Measurements from ENCODE around the gene CDC5L.

Gene CDC5L

DNA sequence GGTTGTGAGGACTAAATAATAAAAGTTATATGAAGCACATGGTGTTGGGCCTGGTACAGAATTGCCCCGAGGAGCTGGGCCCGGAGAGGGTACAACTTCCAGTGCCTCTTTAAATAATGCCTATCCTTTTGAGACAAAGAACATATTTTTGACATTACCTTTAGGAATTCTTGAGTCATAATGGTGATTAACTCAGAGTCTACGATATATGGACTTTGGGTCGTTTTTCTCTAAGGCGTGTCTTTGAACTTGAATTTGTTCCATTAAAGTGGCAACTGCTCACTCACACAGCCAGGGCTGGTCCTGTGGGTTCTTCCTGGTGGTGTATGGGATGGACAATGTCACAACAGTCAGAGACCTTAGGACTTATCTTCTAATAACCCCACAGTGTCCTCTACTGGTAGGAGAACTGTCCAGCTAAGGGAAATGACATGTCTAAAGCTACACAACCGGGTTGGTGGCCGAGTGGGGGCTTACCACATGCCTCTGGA, 106.5 kb downstream of the CDC5L start:
- CTCF ChIA-PET, result interaction anchor here (0.9 to 1.4 kb wide), 2 partner anchors 18 to 24 kb away, joined by 4 to 8 read pairs; no protein-coding TSS in a partner anchor
- TF ChIP-seq, protein P1, sequence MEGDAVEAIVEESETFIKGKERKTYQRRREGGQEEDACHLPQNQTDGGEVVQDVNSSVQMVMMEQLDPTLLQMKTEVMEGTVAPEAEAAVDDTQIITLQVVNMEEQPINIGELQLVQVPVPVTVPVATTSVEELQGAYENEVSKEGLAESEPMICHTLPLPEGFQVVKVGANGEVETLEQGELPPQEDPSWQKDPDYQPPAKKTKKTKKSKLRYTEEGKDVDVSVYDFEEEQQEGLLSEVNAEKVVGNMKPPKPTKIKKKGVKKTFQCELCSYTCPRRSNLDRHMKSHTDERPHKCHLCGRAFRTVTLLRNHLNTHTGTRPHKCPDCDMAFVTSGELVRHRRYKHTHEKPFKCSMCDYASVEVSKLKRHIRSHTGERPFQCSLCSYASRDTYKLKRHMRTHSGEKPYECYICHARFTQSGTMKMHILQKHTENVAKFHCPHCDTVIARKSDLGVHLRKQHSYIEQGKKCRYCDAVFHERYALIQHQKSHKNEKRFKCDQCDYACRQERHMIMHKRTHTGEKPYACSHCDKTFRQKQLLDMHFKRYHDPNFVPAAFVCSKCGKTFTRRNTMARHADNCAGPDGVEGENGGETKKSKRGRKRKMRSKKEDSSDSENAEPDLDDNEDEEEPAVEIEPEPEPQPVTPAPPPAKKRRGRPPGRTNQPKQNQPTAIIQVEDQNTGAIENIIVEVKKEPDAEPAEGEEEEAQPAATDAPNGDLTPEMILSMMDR (conservative IDR thresholded peaks at IDR 0.05; ENCODE audit: low read depth), result no peak; the same call in 1 of the 2 replicates
- DNase-seq (ENCODE audit: low spot score), result peak; percentile 78
- peak overlapping the region; percentile 31; the same call in 1 of the 2 replicates for H3K27ac ChIP-seq
- POLR2A ChIA-PET (ENCODE audit: low non-redundant PET), result no interaction called here

- POLR2A ChIA-PET (ENCODE audit: low non-redundant PET), result no interaction called here
- DNase-seq (ENCODE audit: low spot score), result no peak
- H3K27ac ChIP-seq, result no peak overlapping the region
- TF ChIP-seq, protein P1 (conservative IDR thresholded peaks at IDR 0.05; ENCODE audit: low read depth), result no peak
- CTCF ChIA-PET, result interaction anchor here (0.6 to 1.4 kb wide), 2 partner anchors 19 to 704 kb away, joined by 3 to 8 read pairs; no protein-coding TSS in a partner anchor
Observed at GRCh38 chr6:44495036-44495901, 107.8 kb downstream of the CDC5L start.

- ChIA-PET CTCF (no interaction called here), POLR2A (ENCODE audit: low non-redundant PET) (no interaction called here)
- no peak for DNase-seq (ENCODE audit: low spot score)
- TF ChIP-seq, protein P1 (conservative IDR thresholded peaks at IDR 0.05; ENCODE audit: low read depth), result no peak
- H3K27ac ChIP-seq, result no peak overlapping the region
Observed at GRCh38 chr6:44496665-44497369, 109.3 kb downstream of the CDC5L start.

- POLR2A ChIA-PET (ENCODE audit: low non-redundant PET), result no interaction called here
- TF ChIP-seq, protein P1 (conservative IDR thresholded peaks at IDR 0.05; ENCODE audit: low read depth), result no peak
- no peak overlapping the region for H3K27ac ChIP-seq
- no peak for DNase-seq (ENCODE audit: low spot score)
- CTCF ChIA-PET, result interaction anchor here (0.6 to 1.1 kb wide), 2 partner anchors 44 to 1530 kb away, joined by 3 read pairs; no protein-coding TSS in a partner anchor
Observed at GRCh38 chr6:44497807-44498206, 110.3 kb downstream of the CDC5L start.

- TF ChIP-seq, protein P1 (conservative IDR thresholded peaks at IDR 0.05; ENCODE audit: low read depth), result no peak
- no peak overlapping the region for H3K27ac ChIP-seq
- POLR2A ChIA-PET (ENCODE audit: low non-redundant PET), result no interaction called here
- CTCF ChIA-PET, result interaction anchor here (0.6 to 1.1 kb wide), 4 partner anchors 22 to 1529 kb away, joined by 3 read pairs; no protein-coding TSS in a partner anchor
- DNase-seq (ENCODE audit: low spot score), result no peak
Observed at GRCh38 chr6:44498436-44498835, 110.9 kb downstream of the CDC5L start.

DNA sequence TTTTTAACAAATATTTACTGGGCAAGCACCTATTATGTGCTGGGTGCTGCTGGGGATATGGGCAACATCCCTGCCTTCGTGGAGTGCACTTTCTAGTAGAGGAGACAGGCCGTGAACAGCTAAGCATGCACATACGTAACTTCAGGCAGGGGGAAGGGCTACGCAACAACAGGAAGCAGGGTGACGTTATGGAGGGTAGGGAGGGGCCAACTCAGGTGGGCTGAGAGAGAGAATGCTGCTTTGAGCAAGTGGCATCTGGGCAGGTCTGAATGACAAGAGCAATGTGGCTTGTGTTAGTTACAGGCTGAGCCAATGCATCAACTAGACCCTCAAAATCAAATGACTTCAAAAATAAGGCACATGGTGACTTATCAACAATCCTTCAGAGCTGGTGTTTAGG, 112.1 kb downstream of the CDC5L start:
- CTCF ChIA-PET, result interaction anchor here (1.0 kb wide), 1 partner anchor 24 kb away, joined by 3 read pairs; no protein-coding TSS in a partner anchor

More for the DNA sequence above, 112.1 kb downstream of the CDC5L start:
- POLR2A ChIA-PET (ENCODE audit: low non-redundant PET), result no interaction called here
- DNase-seq (ENCODE audit: low spot score), result no peak
- TF ChIP-seq, protein P1 (conservative IDR thresholded peaks at IDR 0.05; ENCODE audit: low read depth), result no peak
- H3K27ac ChIP-seq, result no peak overlapping the region

All from RWPE1 (cell line).